Thymus (tissue), 11 donors: ENCODE measurements around the gene NDUFA11. TPM values are rescaled to one million over a fixed set of nuclear protein-coding genes. Genes with fewer than 3 reads are reported as not detected.
A peak's percentile ranks its signal among the peaks of the same experiment; 100 is the strongest.

ENCODE experiments used
- DNase-seq, 9 donors: peaks; one replicate each; pipeline ENCODE4 v3.0.0-alpha.2; 2013; ENCODE audit warnings: low spot score in 9 of 9, low read depth in 6 of 9, missing footprints in 1 of 9
- H3K27ac ChIP-seq, 2 donors: one replicate each; pipeline ENCODE4 v1.5.1; 2013; ENCODE audit warnings: control low read depth in 1 of 2, low read depth in 1 of 2, low read length in 1 of 2, mild to moderate bottlenecking in 1 of 2, moderate library complexity in 1 of 2
- H3K27me3 ChIP-seq, 2 donors: one replicate each; pipeline ENCODE4 v1.5.1; 2013; ENCODE audit warnings: low read length in 1 of 2; ENCODE audit not compliant: control insufficient read depth in 2 of 2, insufficient read depth in 1 of 2
- H3K36me3 ChIP-seq, 2 donors: one replicate each; pipeline ENCODE4 v1.5.1; 2013; ENCODE audit warnings: low read length in 1 of 2, mild to moderate bottlenecking in 1 of 2, moderate library complexity in 1 of 2; ENCODE audit not compliant: control insufficient read depth in 2 of 2, insufficient read depth in 2 of 2
- H3K4me1 ChIP-seq, 2 donors: one replicate each; pipeline ENCODE4 v1.5.1; 2013; ENCODE audit warnings: low read length in 2 of 2; ENCODE audit not compliant: control insufficient read depth in 2 of 2, insufficient read depth in 2 of 2
- H3K4me3 ChIP-seq, 2 donors: one replicate each; pipeline ENCODE4 v1.5.1; 2013; ENCODE audit warnings: low read length in 2 of 2, control low read depth in 1 of 2, mild to moderate bottlenecking in 1 of 2
- H3K9me3 ChIP-seq, 2 donors: one replicate each; pipeline ENCODE4 v1.5.1; 2013; ENCODE audit warnings: low read length in 1 of 2, mild to moderate bottlenecking in 1 of 2; ENCODE audit not compliant: control insufficient read depth in 2 of 2, insufficient read depth in 1 of 2
- WGBS: extraction: QIAGEN DNeasy Blood & Tissue Kit; methylation state at CpG from one replicate; pipeline ENCODE4 v1.1.7; 2013; 5-methylcytosine and 5-hydroxymethylcytosine counted together
- polyA plus RNA-seq: library from polyadenylated mRNA; stranded (reverse); fragments of 200-250 nt; gene quantifications from one replicate; pipeline ENCODE4 v1.2.3, GENCODE V29; 2013
- total RNA-seq: library from RNA; stranded (reverse); fragments of 120-200 nt; gene quantifications from one replicate; pipeline ENCODE4 v1.2.4, GENCODE V29; 2013
- donor health status: healthy.

NDUFA11 gene
- total and polyA plus RNA-seq, 2 donors = 218 to 292 TPM

DNA sequence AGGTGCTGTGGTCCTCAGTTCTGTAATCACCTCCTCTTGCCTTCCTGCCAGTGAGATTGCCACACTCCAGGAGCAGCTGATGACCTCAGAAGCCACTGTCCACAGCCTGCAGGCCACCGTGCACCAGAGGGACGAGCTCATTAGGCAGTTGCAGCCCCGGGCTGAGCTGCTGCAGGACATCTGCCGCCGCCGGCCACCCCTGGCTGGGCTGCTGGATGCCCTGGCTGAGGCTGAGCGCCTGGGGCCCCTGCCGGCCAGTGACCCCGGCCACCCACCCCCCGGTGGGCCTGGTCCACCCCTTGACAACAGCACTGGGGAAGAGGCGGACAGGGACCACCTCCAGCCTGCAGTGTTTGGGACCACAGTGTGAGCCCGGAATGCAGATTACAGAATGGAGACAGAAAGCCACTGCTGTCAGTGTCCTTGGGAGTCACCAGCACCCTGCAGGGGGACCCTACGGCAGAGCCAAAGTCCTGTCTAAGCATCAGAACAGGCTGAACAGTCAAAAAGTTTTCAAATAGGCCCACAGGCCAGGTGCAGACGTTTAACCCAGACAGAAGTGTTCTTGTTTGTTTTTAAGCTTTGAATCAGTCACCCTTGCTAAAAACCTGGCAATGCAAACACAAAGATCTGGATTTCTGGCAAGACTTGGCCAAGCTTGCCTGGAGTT is 5.3 kb upstream of the NDUFA11 start:
- Histone ChIP-seq H3K9me3 (no peaks in the 10 kb centered on the region), H3K4me3 (no peak overlapping the region), H3K27ac (no peak overlapping the region), H3K4me1 (peaks cover 9 to 10% of the 10 kb centered on the region in 2 donors), H3K27me3 (no peaks in the 10 kb centered on the region), H3K36me3 (peaks cover 7 to 25% of the 10 kb centered on the region in 2 donors)
- DNase-seq = no peak
- 95% methylated on average over 14 of the region's 14 CpGs for WGBS

DNA sequence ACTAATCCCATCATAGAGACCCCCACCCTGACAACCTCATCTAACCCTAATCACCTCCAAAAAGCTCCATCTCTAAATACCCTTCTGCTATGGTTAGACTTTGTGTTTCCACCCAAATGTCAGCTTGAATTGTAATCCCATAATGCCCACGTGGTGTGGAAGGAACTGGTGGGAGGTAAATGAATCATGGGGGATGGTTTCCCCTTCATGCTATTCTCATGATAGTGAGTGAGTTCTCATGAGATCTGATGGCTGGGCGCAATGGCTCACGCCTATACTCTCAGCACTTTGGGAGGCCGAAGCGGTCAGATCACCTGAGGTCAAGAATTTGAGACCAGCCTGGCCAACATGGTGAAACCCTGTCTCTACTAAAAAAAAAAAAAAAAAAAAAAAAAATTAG is 3.7 kb upstream of the NDUFA11 start:
- no peak overlapping the region for H3K27ac ChIP-seq
- H3K4me1 ChIP-seq = peaks cover 15 to 19% of the 10 kb centered on the region in 2 donors
- no peaks in the 10 kb centered on the region for H3K9me3 ChIP-seq
- peaks cover 7 to 23% of the 10 kb centered on the region in 2 donors for H3K36me3 ChIP-seq
- no peak for DNase-seq
- 75% methylated on average over 5 of the region's 5 CpGs for WGBS
- H3K27me3 ChIP-seq = no peaks in the 10 kb centered on the region
- no peak overlapping the region for H3K4me3 ChIP-seq

DNA sequence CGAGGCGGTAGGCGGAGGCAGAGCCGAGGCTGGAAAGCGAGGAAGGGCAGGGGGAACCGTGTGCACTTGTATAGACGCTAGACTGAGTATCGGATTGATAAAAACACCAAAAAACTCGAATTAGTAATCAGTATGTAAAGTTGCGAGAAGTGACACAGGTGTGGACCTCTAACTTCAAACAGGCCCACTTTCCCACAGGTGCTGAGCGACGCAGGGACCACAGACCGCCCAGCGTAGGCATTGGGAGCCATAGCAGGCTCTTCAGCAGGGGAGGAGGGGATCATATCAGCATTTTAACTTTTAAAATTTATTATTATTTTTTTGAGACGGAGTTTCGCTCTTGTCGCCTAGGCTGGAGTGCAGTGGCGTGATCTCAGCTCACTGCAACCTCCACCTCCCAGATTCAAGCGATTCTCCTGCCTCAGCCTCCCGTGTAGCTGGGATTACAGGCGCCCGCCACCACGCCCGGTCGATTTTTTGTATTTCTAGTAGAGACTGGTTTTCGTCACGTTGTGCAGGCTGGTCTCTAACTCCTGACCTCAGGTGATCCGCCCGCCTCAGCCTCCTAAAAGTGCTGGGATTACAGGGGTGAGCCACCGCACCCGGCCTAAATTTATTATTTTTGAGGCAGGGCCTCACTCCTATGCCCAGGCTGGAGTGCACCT is 1.7 kb upstream of the NDUFA11 start:
- H3K36me3 ChIP-seq = peaks cover 10 to 20% of the 10 kb centered on the region in 2 donors
- H3K4me3 ChIP-seq = peak overlapping the region; percentile 67 to 88
- no peaks in the 10 kb centered on the region for H3K27me3 ChIP-seq
- peak overlapping the region; percentile 80 for H3K27ac ChIP-seq
- H3K9me3 ChIP-seq = no peaks in the 10 kb centered on the region
- H3K4me1 ChIP-seq = peaks cover 16 to 20% of the 10 kb centered on the region in 2 donors
- WGBS = 51% methylated on average over 31 of the region's 31 CpGs
- peak in 2 of 9 donors; percentile 3 to 21 for DNase-seq

DNA sequence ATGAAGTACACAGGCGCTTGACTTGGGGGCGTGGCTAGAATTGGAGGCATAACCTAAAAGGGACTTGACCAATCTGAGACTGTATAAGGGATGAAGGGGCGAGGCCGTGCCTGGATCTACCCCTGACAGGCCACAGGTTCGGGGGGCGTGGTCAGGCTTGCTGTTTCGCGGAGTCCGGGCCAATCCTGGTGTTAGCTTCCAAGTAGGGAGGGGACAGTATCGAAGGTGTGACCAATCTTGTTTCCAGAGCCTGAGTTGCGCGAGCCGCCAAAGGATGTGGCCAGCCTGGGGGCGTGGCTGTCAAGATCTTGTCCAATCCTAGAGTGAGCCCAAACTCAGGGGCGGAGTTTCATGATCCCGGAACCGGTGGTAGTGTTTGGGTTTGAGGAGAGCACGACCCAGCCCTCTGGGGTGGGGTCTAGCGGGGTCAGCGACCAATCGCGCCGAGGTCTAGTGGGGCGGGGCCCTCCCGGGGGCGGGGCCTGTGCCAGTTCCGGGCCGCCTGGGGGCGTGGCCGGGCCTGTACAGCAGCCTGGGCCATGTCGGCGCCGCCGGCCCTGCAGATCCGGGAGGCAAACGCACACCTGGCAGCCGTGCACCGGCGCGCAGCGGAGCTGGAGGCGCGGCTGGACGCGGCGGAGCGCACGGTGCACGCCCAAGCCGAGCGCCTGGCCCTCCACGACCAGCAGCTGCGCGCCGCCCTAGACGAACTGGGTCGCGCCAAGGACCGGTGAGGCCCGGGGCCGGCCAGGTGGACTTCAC is 943 bp upstream of the NDUFA11 start, which contains the start of gene VMAC:
TSS of gene VMAC (plus strand) at position 521 of the 762 bp plus-strand sequence. CDS start at position 540, 19 bp downstream.
- H3K4me1 ChIP-seq = peaks cover 16 to 20% of the 10 kb centered on the region in 2 donors
- peak; percentile 99 to 100 (median 100) for DNase-seq
- peaks cover 7 to 16% of the 10 kb centered on the region in 2 donors for H3K36me3 ChIP-seq
- no peaks in the 10 kb centered on the region for H3K27me3 ChIP-seq
- H3K4me3 ChIP-seq = peak within 1 kb of the TSS; percentile 88 to 92
- WGBS = under 1% methylated on average over 61 of the region's 61 CpGs
- no peaks in the 10 kb centered on the region for H3K9me3 ChIP-seq
- H3K27ac ChIP-seq = peak within 1 kb of the TSS; percentile 94 to 95

DNA sequence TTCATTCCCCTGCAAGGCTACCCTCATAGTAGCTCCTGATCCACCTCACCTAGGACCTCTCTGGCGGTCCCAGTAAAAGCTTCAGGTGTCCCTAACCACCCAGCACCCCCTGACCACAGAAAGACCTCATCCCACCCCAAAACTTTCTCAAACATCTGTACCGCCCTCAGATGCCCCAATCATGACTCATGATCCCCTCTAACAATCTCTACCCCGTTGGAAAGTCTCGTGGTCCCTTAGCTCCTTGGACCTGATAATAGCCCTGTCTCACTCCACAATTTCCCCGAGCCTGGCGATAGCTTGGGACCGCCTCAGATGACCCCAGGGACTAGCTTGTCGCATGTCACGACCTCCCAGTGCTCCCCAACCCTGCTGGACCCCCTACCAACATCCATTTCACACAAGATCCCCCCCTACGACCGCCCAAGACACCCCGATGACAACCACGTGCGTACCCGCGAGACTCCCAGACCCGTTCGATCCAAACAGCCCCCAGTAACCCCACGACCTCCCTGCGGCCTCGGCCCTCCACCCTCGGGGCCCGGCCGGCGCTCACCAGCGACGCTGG is 450 bp downstream of the NDUFA11 start:
- WGBS = under 1% methylated on average over 27 of the region's 27 CpGs
- H3K4me1 ChIP-seq = peaks cover 16 to 20% of the 10 kb centered on the region in 2 donors

DNA sequence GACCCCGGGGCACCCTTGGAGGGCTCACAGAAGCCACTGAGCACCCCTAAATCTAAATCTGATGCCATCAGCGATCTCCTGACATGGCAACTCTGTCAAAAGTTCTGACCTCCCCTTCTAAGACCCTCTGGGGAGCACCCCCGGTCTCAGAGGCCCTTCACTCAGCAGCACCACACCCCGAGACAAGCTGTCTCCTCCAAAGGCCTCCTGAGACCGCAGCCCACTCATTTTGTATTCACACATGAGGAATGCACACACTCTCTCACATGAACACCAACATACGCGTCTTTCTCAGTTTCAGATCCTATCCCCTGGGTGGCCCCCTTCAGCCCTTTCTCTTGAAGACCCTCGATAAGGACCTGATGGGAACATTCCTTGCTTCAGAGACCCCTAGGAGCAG is 2.6 kb downstream of the NDUFA11 start:
- no peak for DNase-seq
- Histone ChIP-seq H3K36me3 (peaks cover 18 to 22% of the 10 kb centered on the region in 2 donors), H3K9me3 (no peaks in the 10 kb centered on the region), H3K4me1 (peaks cover 15 to 20% of the 10 kb centered on the region in 2 donors), H3K27me3 (no peaks in the 10 kb centered on the region), H3K27ac (no peak overlapping the region), H3K4me3 (no peak overlapping the region)
- WGBS = 96% methylated on average over 8 of the region's 8 CpGs

More for the DNA sequence above, 450 bp downstream of the NDUFA11 start:
- H3K9me3 ChIP-seq = no peaks in the 10 kb centered on the region
- H3K4me3 ChIP-seq = peak overlapping the region; percentile 75 to 92
- H3K27ac ChIP-seq = peak overlapping the region; percentile 94 to 95
- H3K27me3 ChIP-seq = no peaks in the 10 kb centered on the region
- DNase-seq = peak in 3 of 9 donors; percentile 5 to 25 (median 17)
- peaks cover 7 to 9% of the 10 kb centered on the region in 2 donors for H3K36me3 ChIP-seq

DNA sequence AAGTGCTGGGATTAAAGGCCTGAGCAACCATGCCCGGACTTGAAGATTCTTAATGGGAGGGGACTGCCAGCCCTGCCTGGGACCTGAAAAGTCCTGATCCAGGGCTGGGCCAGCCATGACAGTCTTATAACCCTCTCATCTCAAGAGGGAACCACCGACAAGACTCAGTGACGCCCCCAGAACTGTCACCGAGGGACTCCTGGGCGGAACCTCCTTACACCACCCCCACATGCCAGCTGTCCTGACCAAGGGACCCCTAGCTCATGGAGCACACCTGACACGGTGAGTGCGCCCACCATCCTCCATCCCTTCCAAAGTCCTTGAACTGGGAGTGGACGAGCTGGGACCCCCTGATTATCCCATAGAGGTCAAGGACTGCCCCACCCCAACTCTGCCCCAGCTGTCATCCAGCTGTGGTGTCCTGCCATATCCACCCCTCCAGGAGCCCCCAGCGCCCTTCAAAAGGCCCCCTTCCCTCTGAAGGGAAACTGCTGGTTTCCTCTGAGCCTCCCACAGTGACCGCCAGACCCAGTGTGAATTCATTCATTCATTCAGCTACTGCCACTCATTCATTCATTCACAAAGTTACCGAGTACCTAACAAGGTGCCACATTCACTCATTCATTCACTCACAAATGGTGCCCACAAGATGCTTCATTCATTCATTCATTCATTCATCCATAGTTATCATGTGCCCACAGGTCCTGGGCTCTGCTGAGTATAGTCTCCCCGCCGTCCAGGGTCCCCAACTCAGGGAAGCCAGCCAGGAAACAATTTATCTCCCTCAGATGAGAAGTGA is 3.7 kb downstream of the NDUFA11 start:
- Histone ChIP-seq H3K4me1 (peaks cover 6 to 12% of the 10 kb centered on the region in 2 donors), H3K27ac (no peak overlapping the region), H3K9me3 (no peaks in the 10 kb centered on the region), H3K36me3 (peaks cover 28 to 32% of the 10 kb centered on the region in 2 donors), H3K27me3 (no peaks in the 10 kb centered on the region), H3K4me3 (no peak overlapping the region)
- 97% methylated on average over 13 of the region's 13 CpGs for WGBS
- no peak for DNase-seq

DNA sequence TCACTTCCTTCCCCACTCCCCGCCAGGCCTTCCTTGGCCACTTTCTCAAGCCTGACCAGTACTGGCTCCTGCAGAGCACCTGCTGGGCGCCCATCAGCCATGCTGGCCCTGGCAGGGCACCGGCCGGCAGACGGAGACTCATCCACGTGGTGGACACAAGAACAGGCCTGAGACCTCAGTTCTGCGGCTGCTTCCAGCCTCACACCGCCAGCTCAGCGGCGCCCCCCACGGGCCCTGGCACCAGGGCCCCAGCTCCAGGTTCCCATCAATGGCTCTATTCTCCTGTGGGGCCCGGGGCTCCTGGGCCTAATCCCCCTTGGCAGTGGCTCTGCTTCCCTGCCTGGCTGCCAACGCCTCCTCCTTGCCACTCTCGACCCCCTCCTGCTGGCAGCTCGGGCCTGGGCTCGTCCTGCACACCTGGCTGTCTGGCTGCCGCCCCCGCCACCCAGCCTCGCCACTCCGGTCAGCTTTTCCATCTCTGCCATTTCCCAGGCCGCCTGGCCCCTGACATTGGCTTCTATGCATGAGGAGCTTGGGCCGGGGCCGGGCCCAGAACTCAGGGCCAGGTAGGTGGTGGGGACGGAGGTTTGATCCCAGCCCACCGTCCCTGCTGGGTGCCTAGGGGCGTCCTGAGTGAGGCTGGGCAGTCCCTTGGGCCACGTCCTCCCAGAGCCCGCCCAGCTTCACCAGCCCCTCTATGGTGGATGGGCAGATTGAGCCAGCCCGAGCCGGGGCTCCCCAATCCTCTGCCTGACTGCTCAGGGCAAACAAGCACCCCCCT is 6.2 kb downstream of the NDUFA11 start:
- Histone ChIP-seq H3K4me1 (peaks cover 2 to 6% of the 10 kb centered on the region in 2 donors), H3K27ac (no peak overlapping the region), H3K9me3 (no peaks in the 10 kb centered on the region), H3K4me3 (no peak overlapping the region), H3K36me3 (peaks cover 31 to 40% of the 10 kb centered on the region in 2 donors), H3K27me3 (peaks cover 0 to 6% of the 10 kb centered on the region in 2 donors)
- 98% methylated on average over 30 of the region's 30 CpGs for WGBS
- DNase-seq = no peak
